T-helper 17 cell (primary cell): ENCODE measurements around the gene KHDC3L. TPM values are rescaled to one million over a fixed set of nuclear protein-coding genes. Genes with fewer than 3 reads are reported as not detected.

Experiments used
- ATAC-seq: fragments of 150-1000 bp; cut with Tn5 transposase; 2 replicates; pipeline ENCODE4 v1.10.0; 2021; ENCODE audit warnings: mild to moderate bottlenecking, moderate library complexity
- DNase-seq, 3 donors: peaks; one replicate each; pipeline versions ENCODE4 v3.0.0 to v3.0.0-alpha.2; 2020 to 2021
- H3K9me3 ChIP-seq: one replicate; pipeline ENCODE4 v1.7.0; 2013; ENCODE audit warnings: low read length, mild to moderate bottlenecking; ENCODE audit not compliant: control insufficient read depth, poor library complexity, severe bottlenecking
- H3K27ac Mint-ChIP-seq: one replicate; pipeline ENCODE4 v1.8.0; 2022; ENCODE audit warnings: mild to moderate bottlenecking, moderate library complexity, mixed read lengths
- H3K27me3 Mint-ChIP-seq: one replicate; pipeline ENCODE4 v1.8.0; 2022; ENCODE audit warnings: mixed read lengths
- H3K36me3 Mint-ChIP-seq: one replicate; pipeline ENCODE4 v1.8.0; 2022; ENCODE audit warnings: low read depth, mixed read lengths
- H3K4me1 Mint-ChIP-seq: one replicate; pipeline ENCODE4 v1.8.0; 2022; ENCODE audit warnings: mild to moderate bottlenecking, mixed read lengths
- H3K4me3 Mint-ChIP-seq: one replicate; pipeline ENCODE4 v1.8.0; 2022; ENCODE audit warnings: mild to moderate bottlenecking, moderate library complexity, mixed read lengths
- total RNA-seq, 4 donors: library from RNA in 2 of 4; stranded (reverse) in 2 of 4; gene quantifications; one replicate each; pipeline ENCODE4 v1.2.3 and lab custom pipeline; 2022 to 2026

The KHDC3L gene
- total RNA-seq, 2 donors from 2014 or later = not detected

- DNase-seq (no peak), ATAC-seq (no peak)
- no peaks in the 10 kb centered on the region for H3K36me3 Mint-ChIP-seq
- H3K4me1 Mint-ChIP-seq = peaks cover 5% of the 10 kb centered on the region
- H3K4me3 Mint-ChIP-seq = no peak within 1 kb of the TSS
- peaks cover 24% of the 10 kb centered on the region for H3K27me3 Mint-ChIP-seq
- H3K27ac Mint-ChIP-seq = no peak within 1 kb of the TSS
- H3K9me3 ChIP-seq = no peaks in the 10 kb centered on the region
Measured at GRCh38 chr6:73353636-73354593, 8.5 kb upstream of the KHDC3L start, which contains the start of gene DPPA5. TSS of gene DPPA5 (minus strand) at chr6:73354276. CDS start at chr6:73354225, 51 bp downstream.

DNA sequence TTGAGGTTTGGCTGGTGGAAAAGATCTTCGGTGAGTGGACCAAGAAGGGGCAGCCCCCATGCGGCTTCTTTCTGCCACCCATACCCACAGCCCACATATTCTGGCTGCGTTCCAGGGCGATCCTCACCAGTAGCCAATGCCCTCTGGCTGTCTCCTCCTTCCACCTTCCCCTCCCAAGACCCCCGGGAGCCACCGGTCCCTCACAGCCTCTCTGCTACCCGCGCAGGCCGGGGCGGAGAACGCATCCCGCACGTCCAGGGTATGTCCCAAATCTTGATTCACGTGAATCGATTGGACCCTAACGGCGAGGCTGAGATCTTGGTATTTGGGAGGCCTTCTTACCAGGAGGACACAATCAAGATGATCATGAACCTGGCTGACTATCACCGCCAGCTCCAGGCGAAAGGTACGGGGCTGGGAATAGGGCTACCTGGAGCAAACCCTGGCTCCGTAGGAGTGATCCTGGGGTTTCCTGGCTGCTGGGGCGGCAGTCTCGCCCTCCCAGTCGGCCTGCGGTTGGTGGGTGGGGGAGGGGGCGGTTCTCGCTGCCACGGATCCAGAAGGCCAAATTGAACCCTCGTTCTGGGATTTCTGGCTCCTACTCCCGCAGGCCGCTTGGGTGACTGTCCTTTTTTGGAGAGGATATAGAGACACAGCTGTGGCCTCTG lies 545 bp downstream of the KHDC3L start:
- H3K4me3 Mint-ChIP-seq = no peak overlapping the region

GRCh38 chr6:73363537-73363875 lies 1.0 kb downstream of the KHDC3L start:
- ATAC-seq (no peak), DNase-seq (no peak)
- Mint-ChIP-seq H3K27ac (no peak overlapping the region), H3K36me3 (peaks cover 2% of the 10 kb centered on the region), H3K4me3 (no peak overlapping the region), H3K4me1 (peaks cover 3% of the 10 kb centered on the region), H3K27me3 (no peaks in the 10 kb centered on the region)
- no peaks in the 10 kb centered on the region for H3K9me3 ChIP-seq

More for the DNA sequence above, 545 bp downstream of the KHDC3L start:
- H3K9me3 ChIP-seq = no peaks in the 10 kb centered on the region
- peaks cover 3% of the 10 kb centered on the region for H3K4me1 Mint-ChIP-seq
- H3K27ac Mint-ChIP-seq = no peak overlapping the region
- DNase-seq (no peak), ATAC-seq (no peak)
- H3K36me3 Mint-ChIP-seq = peaks cover 2% of the 10 kb centered on the region
- no peaks in the 10 kb centered on the region for H3K27me3 Mint-ChIP-seq

- Mint-ChIP-seq H3K4me3 (no peak overlapping the region), H3K4me1 (peaks cover 3% of the 10 kb centered on the region), H3K36me3 (peaks cover 2% of the 10 kb centered on the region), H3K27me3 (no peaks in the 10 kb centered on the region), H3K27ac (no peak overlapping the region)
- DNase-seq = no peak
- H3K9me3 ChIP-seq = no peaks in the 10 kb centered on the region
- no peak for ATAC-seq
Measured at GRCh38 chr6:73364121-73364520, 1.7 kb downstream of the KHDC3L start.

DNA sequence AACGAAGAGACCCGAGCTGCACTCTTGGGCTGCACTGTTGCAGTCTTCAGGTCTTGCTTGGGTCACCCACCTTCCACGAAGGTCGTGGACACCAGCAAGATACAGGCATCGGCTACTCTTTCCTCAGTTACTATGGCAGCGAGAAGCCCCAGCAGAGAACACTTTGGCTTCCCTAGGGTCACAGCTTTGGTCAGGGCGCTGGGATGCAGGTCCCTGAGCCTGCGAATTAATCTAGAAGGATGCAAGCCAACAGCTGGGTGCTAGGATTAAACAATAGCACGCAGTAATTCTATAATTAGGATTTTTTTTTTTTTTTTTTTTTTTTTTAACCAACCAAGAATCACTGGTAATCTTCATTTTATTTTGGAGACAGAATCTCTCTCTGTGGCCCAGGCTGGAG lies 2.1 kb downstream of the KHDC3L start:
- Mint-ChIP-seq H3K4me1 (peaks cover 3% of the 10 kb centered on the region), H3K36me3 (peaks cover 2% of the 10 kb centered on the region), H3K27me3 (no peaks in the 10 kb centered on the region), H3K27ac (no peak overlapping the region), H3K4me3 (no peak overlapping the region)
- ATAC-seq (no peak), DNase-seq (no peak)
- no peaks in the 10 kb centered on the region for H3K9me3 ChIP-seq

- no peak for ATAC-seq
- Mint-ChIP-seq H3K4me3 (no peak overlapping the region), H3K27ac (no peak overlapping the region)
Measured at GRCh38 chr6:73367761-73368355, 5.4 kb downstream of the KHDC3L start.

GRCh38 chr6:73368675-73369074 lies 6.2 kb downstream of the KHDC3L start:
- H3K9me3 ChIP-seq = no peaks in the 10 kb centered on the region
- H3K4me1 Mint-ChIP-seq = no peaks in the 10 kb centered on the region
- H3K27me3 Mint-ChIP-seq = no peaks in the 10 kb centered on the region
- H3K4me3 Mint-ChIP-seq = no peak overlapping the region
- DNase-seq (no peak), ATAC-seq (no peak)
- H3K27ac Mint-ChIP-seq = no peak overlapping the region
- H3K36me3 Mint-ChIP-seq = no peaks in the 10 kb centered on the region

More at GRCh38 chr6:73367761-73368355, 5.4 kb downstream of the KHDC3L start:
- H3K4me1 Mint-ChIP-seq = no peaks in the 10 kb centered on the region
- H3K27me3 Mint-ChIP-seq = no peaks in the 10 kb centered on the region
- H3K9me3 ChIP-seq = no peaks in the 10 kb centered on the region
- DNase-seq = no peak
- no peaks in the 10 kb centered on the region for H3K36me3 Mint-ChIP-seq

DNA sequence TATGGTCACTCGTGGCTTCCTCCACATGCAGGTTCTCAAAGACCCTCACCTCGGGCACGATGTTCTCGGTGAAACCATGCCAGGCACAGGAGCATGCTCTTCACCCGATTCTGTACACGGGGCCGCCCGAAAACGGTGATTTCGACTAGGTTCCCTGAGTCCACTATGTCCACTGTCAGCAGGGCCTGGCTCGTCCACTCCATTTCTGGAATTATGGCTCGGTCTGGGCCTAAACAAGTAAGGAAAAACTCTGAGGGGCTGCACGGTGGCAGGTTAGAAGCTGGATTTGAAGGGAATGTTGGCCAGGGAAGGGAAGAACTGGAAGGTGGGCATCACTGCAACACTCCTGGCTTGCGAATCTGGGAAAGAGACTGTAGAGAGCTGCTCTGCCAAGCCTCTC lies 6.7 kb downstream of the KHDC3L start:
- H3K27ac Mint-ChIP-seq = no peak overlapping the region
- no peaks in the 10 kb centered on the region for H3K9me3 ChIP-seq
- no peak overlapping the region for H3K4me3 Mint-ChIP-seq

GRCh38 chr6:73369563-73369962 lies 7.1 kb downstream of the KHDC3L start, which contains the start of gene OOEP:
TSS of gene OOEP (minus strand) at chr6:73369897. CDS start at chr6:73369792, 105 bp downstream.
- DNase-seq (no peak), ATAC-seq (no peak)
- Mint-ChIP-seq H3K36me3 (no peaks in the 10 kb centered on the region), H3K27ac (no peak within 1 kb of the TSS), H3K4me3 (no peak within 1 kb of the TSS), H3K27me3 (no peaks in the 10 kb centered on the region), H3K4me1 (no peaks in the 10 kb centered on the region)
- no peaks in the 10 kb centered on the region for H3K9me3 ChIP-seq

More for the DNA sequence above, 6.7 kb downstream of the KHDC3L start:
- Mint-ChIP-seq H3K4me1 (no peaks in the 10 kb centered on the region), H3K27me3 (no peaks in the 10 kb centered on the region), H3K36me3 (no peaks in the 10 kb centered on the region)
- no peak for ATAC-seq
- no peak for DNase-seq

- Mint-ChIP-seq H3K27ac (no peak overlapping the region), H3K27me3 (no peaks in the 10 kb centered on the region), H3K36me3 (no peaks in the 10 kb centered on the region), H3K4me1 (no peaks in the 10 kb centered on the region), H3K4me3 (no peak overlapping the region)
- DNase-seq = no peak
- H3K9me3 ChIP-seq = no peaks in the 10 kb centered on the region
- no peak for ATAC-seq
Measured at GRCh38 chr6:73371984-73372383, 9.5 kb downstream of the KHDC3L start.

- no peaks in the 10 kb centered on the region for H3K9me3 ChIP-seq
- Mint-ChIP-seq H3K4me3 (no peak overlapping the region), H3K4me1 (no peaks in the 10 kb centered on the region), H3K36me3 (no peaks in the 10 kb centered on the region), H3K27ac (no peak overlapping the region), H3K27me3 (no peaks in the 10 kb centered on the region)
- DNase-seq (no peak), ATAC-seq (no peak)
Measured at GRCh38 chr6:73372516-73372915, 10.1 kb downstream of the KHDC3L start.

GRCh38 chr6:73375216-73375615 lies 12.8 kb downstream of the KHDC3L start:
- no peak for DNase-seq
- H3K27me3 Mint-ChIP-seq = no peaks in the 10 kb centered on the region
- H3K9me3 ChIP-seq = no peaks in the 10 kb centered on the region
- H3K36me3 Mint-ChIP-seq = no peaks in the 10 kb centered on the region
- H3K4me3 Mint-ChIP-seq = no peak overlapping the region
- no peaks in the 10 kb centered on the region for H3K4me1 Mint-ChIP-seq
- ATAC-seq = no peak
- H3K27ac Mint-ChIP-seq = no peak overlapping the region

DNA sequence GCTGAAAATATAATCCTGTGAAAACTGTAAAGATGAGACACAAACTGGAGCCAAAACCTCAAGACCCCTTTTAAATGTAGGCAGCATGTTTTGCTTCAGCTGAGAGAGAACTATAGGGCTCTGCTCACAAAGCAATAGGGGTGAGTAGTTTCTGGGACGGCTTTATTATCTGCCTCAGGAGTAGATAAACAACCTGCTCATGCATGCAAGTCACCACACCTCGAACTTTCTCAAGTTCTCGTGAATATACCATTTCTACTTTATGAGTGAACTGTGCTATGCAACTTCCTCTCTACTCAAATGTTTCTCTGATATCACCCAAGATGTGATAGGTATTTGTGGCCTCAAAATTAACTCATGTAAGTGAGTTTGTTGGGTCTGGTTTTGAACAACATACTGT lies 14.8 kb downstream of the KHDC3L start:
- peaks cover 3% of the 10 kb centered on the region for H3K36me3 Mint-ChIP-seq
- no peak overlapping the region for H3K27ac Mint-ChIP-seq
- no peaks in the 10 kb centered on the region for H3K27me3 Mint-ChIP-seq
- H3K9me3 ChIP-seq = no peaks in the 10 kb centered on the region
- H3K4me3 Mint-ChIP-seq = no peak overlapping the region
- H3K4me1 Mint-ChIP-seq = no peaks in the 10 kb centered on the region
- DNase-seq (no peak), ATAC-seq (no peak)
